Esophagus muscularis mucosa (tissue), 4 donors: ENCODE data around the gene RSL24D1. TPM values are rescaled to one million over a fixed set of nuclear protein-coding genes. Genes with fewer than 3 reads are reported as not detected.

Source experiments
- DNase-seq: peaks from one replicate; pipeline ENCODE4 v3.0.0-alpha.2; 2017; ENCODE audit errors: extremely low spot score
- H3K27ac ChIP-seq, 4 donors: fragments of 200-600 bp; sonication (generic); replicated peaks in 1 of 4; 1 replicate in 3 of 4; 2 replicates in 1 of 4; pipeline ENCODE4 v1.5.1; 2016 to 2019; ENCODE audit warnings: mild to moderate bottlenecking in 1 of 4
- H3K27me3 ChIP-seq, 4 donors: fragments of 200-600 bp; sonication (generic); one replicate each; pipeline versions ENCODE4 v1.5.1 to v1.6.0; 2016 to 2019
- H3K36me3 ChIP-seq, 4 donors: fragments of 200-600 bp; sonication (generic); one replicate each; pipeline ENCODE4 v1.5.1; 2016 to 2019
- H3K4me1 ChIP-seq, 4 donors: fragments of 200-600 bp; sonication (generic); one replicate each; pipeline ENCODE4 v1.5.1; 2016 to 2019
- H3K4me3 ChIP-seq, 4 donors: fragments of 200-600 bp; sonication (generic); 1 replicate in 2 of 4; 2 replicates in 2 of 4; pipeline ENCODE4 v1.5.1; 2016 to 2019; ENCODE audit warnings: mild to moderate bottlenecking in 4 of 4, moderate library complexity in 1 of 4
- H3K9me3 ChIP-seq, 4 donors: fragments of 200-600 bp; sonication (generic); 1 replicate in 3 of 4; 2 replicates in 1 of 4; pipeline ENCODE4 v1.5.1; 2016 to 2019
- CTCF ChIP-seq, 3 experiments: fragments of 200-600 bp in 2 of 3; fragments of 450-650 bp in 1 of 3; sonication (generic) in 2 of 3; IDR thresholded peaks; one replicate each; pipeline ENCODE4 v1.5.1; 2017 to 2019; ENCODE audit warnings: antibody characterized with exemption in 3 of 3, mild to moderate bottlenecking in 2 of 3, moderate library complexity in 1 of 3
- EP300 ChIP-seq: sonication (generic); formaldehyde crosslinking; IDR thresholded peaks from one replicate; pipeline ENCODE4 v1.6.1; 2017; ENCODE audit warnings: antibody characterized with exemption
- POLR2A ChIP-seq: fragments of 450-650 bp; IDR thresholded peaks from one replicate; pipeline ENCODE4 v1.6.1; 2017; ENCODE audit warnings: antibody characterized with exemption, moderate library complexity, mild to moderate bottlenecking, low read depth
- POLR2AphosphoS5 ChIP-seq, 2 donors: sonication (generic); formaldehyde crosslinking; IDR thresholded peaks; one replicate each; pipeline ENCODE4 v1.6.1; 2017; ENCODE audit warnings: antibody characterized with exemption in 2 of 2
- WGBS: methylation state at CpG from one replicate; pipeline ENCODE4 v1.1.5; 2018; 5-methylcytosine and 5-hydroxymethylcytosine counted together
- intact Hi-C: fragments of 100-400 bp; cut with DNase I; formaldehyde crosslinking; loops from one replicate; pipeline ENCODE4 v1.15.1; 2023
- total RNA-seq, 4 donors: library from RNA; depleted of rRNA; stranded (reverse); fragments of >200 nt; gene quantifications; one replicate each; pipeline versions ENCODE4 v1.1.0 to v1.2.1, GENCODE V29; 2016

Gene RSL24D1
- total RNA-seq, 4 donors from 2014 or later, result 49.8 to 92.4 (median 75.5) TPM

GRCh38 chr15:55234800-55235104, 38.0 kb upstream of the RSL24D1 start:
- no peaks in the 10 kb centered on the region for H3K27me3 ChIP-seq
- no peak overlapping the region for H3K4me3 ChIP-seq
- no peak for TF ChIP-seq POLR2A
- no peak for TF ChIP-seq POLR2AphosphoS5 (IDR thresholded peaks at IDR 0.05)
- TF ChIP-seq CTCF (IDR thresholded peaks at IDR 0.05), result no peak
- H3K36me3 ChIP-seq, result peaks cover 0 to 4% (median 0%) of the 10 kb centered on the region in 4 donors
- WGBS, result 94% methylated on average over 1 of the region's 1 CpG
- DNase-seq, result no peak
- intact Hi-C loops, result no loop called here
- no peaks in the 10 kb centered on the region for H3K9me3 ChIP-seq
- no peaks in the 10 kb centered on the region for H3K4me1 ChIP-seq
- H3K27ac ChIP-seq, result no peak overlapping the region

GRCh38 chr15:55234104-55234799, 37.5 kb upstream of the RSL24D1 start:
- Histone ChIP-seq H3K9me3 (no peaks in the 10 kb centered on the region), H3K27me3 (no peaks in the 10 kb centered on the region), H3K4me3 (no peak overlapping the region), H3K36me3 (peaks cover 0 to 4% (median 1%) of the 10 kb centered on the region in 4 donors), H3K27ac (no peak overlapping the region), H3K4me1 (no peaks in the 10 kb centered on the region)
- DNase-seq, result no peak
- WGBS, result 92% methylated on average over 2 of the region's 2 CpGs
- intact Hi-C loops, result no loop called here
- TF ChIP-seq CTCF (IDR thresholded peaks at IDR 0.05) (no peak), EP300 (no peak), POLR2A (no peak), POLR2AphosphoS5 (IDR thresholded peaks at IDR 0.05) (no peak)

DNA sequence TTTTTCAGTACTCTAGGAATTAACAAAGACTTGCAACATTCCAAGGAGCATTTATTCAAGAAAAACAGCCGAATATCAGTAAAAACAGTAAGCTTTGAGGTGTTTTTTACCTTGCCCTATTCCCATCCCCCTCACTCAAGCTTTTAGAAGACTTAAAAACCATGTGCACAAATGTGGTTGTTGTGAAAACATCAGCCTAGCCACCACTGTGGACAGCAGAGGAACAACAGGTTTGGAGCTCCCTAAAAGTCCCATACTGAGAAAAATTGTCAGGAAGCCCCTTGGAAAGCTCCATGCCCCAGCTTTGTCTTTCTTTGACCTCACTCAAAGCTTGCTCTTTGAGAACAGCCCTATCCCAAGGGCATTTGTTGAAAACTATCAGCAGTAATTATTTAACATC, 34.7 kb upstream of the RSL24D1 start:
- Histone ChIP-seq H3K4me1 (no peaks in the 10 kb centered on the region), H3K36me3 (peaks cover 0 to 28% (median 5%) of the 10 kb centered on the region in 4 donors), H3K4me3 (no peak overlapping the region), H3K27me3 (no peaks in the 10 kb centered on the region), H3K9me3 (no peaks in the 10 kb centered on the region), H3K27ac (no peak overlapping the region)
- DNase-seq, result no peak
- 100% methylated on average over 1 of the region's 1 CpG for WGBS
- TF ChIP-seq CTCF (IDR thresholded peaks at IDR 0.05) (no peak), POLR2AphosphoS5 (IDR thresholded peaks at IDR 0.05) (no peak), EP300 (no peak), POLR2A (no peak)
- intact Hi-C loops, result no loop called here

- Histone ChIP-seq H3K4me1 (no peaks in the 10 kb centered on the region), H3K9me3 (no peaks in the 10 kb centered on the region), H3K4me3 (no peak overlapping the region), H3K27ac (no peak overlapping the region), H3K36me3 (peaks cover 0 to 33% (median 5%) of the 10 kb centered on the region in 4 donors), H3K27me3 (no peaks in the 10 kb centered on the region)
- WGBS, result 100% methylated on average over 1 of the region's 1 CpG
- TF ChIP-seq CTCF (IDR thresholded peaks at IDR 0.05) (no peak), POLR2A (no peak), EP300 (no peak), POLR2AphosphoS5 (IDR thresholded peaks at IDR 0.05) (no peak)
- DNase-seq, result no peak
- intact Hi-C loops, result no loop called here
Observed at GRCh38 chr15:55230953-55231352, 34.2 kb upstream of the RSL24D1 start.
